GM19240 (cell line): ENCODE results near the gene USP20.
"Not testable (repeated sequence)": the region's sequence is repeated elsewhere in the genome, so short reads cannot be mapped to it uniquely, and the experiment has no call there.

ENCODE experiments used
- DNase-seq: peaks from one replicate; pipeline ENCODE4 v3.0.0; 2011; ENCODE audit warnings: low spot score; ENCODE audit not compliant: insufficient read length

USP20 gene

GRCh38 chr9:129835128-129835859 lies at the start of gene USP20, which contains the start of gene C9orf78:
Gene USP20 (plus strand): TSS chr9:129835458. CDS start chr9:129852556, 17,098 bp downstream.
Gene C9orf78 (minus strand): TSS chr9:129835275. CDS start chr9:129835221, 54 bp downstream.
- peak; percentile 94 for DNase-seq

GRCh38 chr9:129785866-129786265 lies 49.4 kb upstream of the USP20 start:
- DNase-seq, result no peak

GRCh38 chr9:129786481-129786880 lies 48.8 kb upstream of the USP20 start:
- DNase-seq, result no peak

- DNase-seq, result no peak
These were observed 40.7 kb upstream of the USP20 start for GRCh38 chr9:129794549-129794948.

GRCh38 chr9:129796029-129796428 lies 39.2 kb upstream of the USP20 start:
- DNase-seq, result not testable (repeated sequence)

- no peak for DNase-seq
These were observed 36.3 kb upstream of the USP20 start for GRCh38 chr9:129798973-129799372.

GRCh38 chr9:129801504-129801903 lies 33.8 kb upstream of the USP20 start:
- no peak for DNase-seq

GRCh38 chr9:129802833-129803675 lies 32.2 kb upstream of the USP20 start, which contains the start of gene TOR1B:
Gene TOR1B (plus strand): TSS chr9:129803184. CDS start chr9:129803213, 29 bp downstream.
- peak; percentile 73 for DNase-seq

GRCh38 chr9:129803676-129804060 lies 31.6 kb upstream of the USP20 start:
- DNase-seq, result no peak

GRCh38 chr9:129806061-129806460 lies 29.2 kb upstream of the USP20 start:
- no peak for DNase-seq

- DNase-seq, result no peak
These were observed 25.9 kb upstream of the USP20 start for GRCh38 chr9:129809346-129809745.

- no peak for DNase-seq
These were observed 25.1 kb upstream of the USP20 start for GRCh38 chr9:129810116-129810515.

GRCh38 chr9:129810788-129811187 lies 24.5 kb upstream of the USP20 start:
- no peak for DNase-seq

GRCh38 chr9:129811967-129812363 lies 23.3 kb upstream of the USP20 start:
- no peak for DNase-seq

- no peak for DNase-seq
These were observed 22.9 kb upstream of the USP20 start for GRCh38 chr9:129812385-129812784.

GRCh38 chr9:129813661-129814060 lies 21.6 kb upstream of the USP20 start:
- no peak for DNase-seq

GRCh38 chr9:129814432-129815223 lies 20.6 kb upstream of the USP20 start:
- DNase-seq, result no peak

GRCh38 chr9:129815278-129815677 lies 20.0 kb upstream of the USP20 start:
- no peak for DNase-seq

- no peak for DNase-seq
These were observed 18.5 kb upstream of the USP20 start for GRCh38 chr9:129816501-129817435.

GRCh38 chr9:129822898-129823541 lies 12.2 kb upstream of the USP20 start:
- no peak for DNase-seq
